HK-2 (cell line): ENCODE measurements around the gene ITGA3.

Experiments used
- DNase-seq: peaks from one replicate; pipeline ENCODE4 v3.0.0-alpha.2; 2018; ENCODE audit not compliant: unreplicated experiment

ITGA3 gene

GRCh38 chr17:50094753-50095619 is 39.1 kb downstream of the ITGA3 start, which contains the start of gene PDK2:
TSS of gene PDK2 (plus strand) at chr17:50095351. CDS start at chr17:50095436, 85 bp downstream.
- peak; percentile 95 for DNase-seq

GRCh38 chr17:50095626-50096037 is 39.7 kb downstream of the ITGA3 start:
- no peak for DNase-seq

- DNase-seq = no peak
Measured at GRCh38 chr17:50096092-50096491, 40.2 kb downstream of the ITGA3 start.

- DNase-seq = no peak
Measured at GRCh38 chr17:50096758-50097157, 40.8 kb downstream of the ITGA3 start.

GRCh38 chr17:50097455-50097854 is 41.5 kb downstream of the ITGA3 start:
- DNase-seq = no peak

- DNase-seq = no peak
Measured at GRCh38 chr17:50097926-50098325, 42.0 kb downstream of the ITGA3 start.

GRCh38 chr17:50098583-50098982 is 42.7 kb downstream of the ITGA3 start:
- DNase-seq = no peak

GRCh38 chr17:50099003-50099402 is 43.1 kb downstream of the ITGA3 start:
- DNase-seq = no peak

GRCh38 chr17:50100480-50100883 is 44.6 kb downstream of the ITGA3 start:
- no peak for DNase-seq

GRCh38 chr17:50100921-50101345 is 45.0 kb downstream of the ITGA3 start:
- no peak for DNase-seq

GRCh38 chr17:50101346-50102163 is 45.6 kb downstream of the ITGA3 start:
- DNase-seq = no peak

- DNase-seq = peak; percentile 73
Measured at GRCh38 chr17:50102164-50102991, 46.5 kb downstream of the ITGA3 start.

- no peak for DNase-seq
Measured at GRCh38 chr17:50103252-50103651, 47.3 kb downstream of the ITGA3 start.

GRCh38 chr17:50103941-50104340 is 48.0 kb downstream of the ITGA3 start:
- no peak for DNase-seq

- no peak for DNase-seq
Measured at GRCh38 chr17:50105811-50106210, 49.9 kb downstream of the ITGA3 start.

GRCh38 chr17:50106393-50107131 is 50.7 kb downstream of the ITGA3 start:
- no peak for DNase-seq

- DNase-seq = no peak
Measured at GRCh38 chr17:50107790-50108414, 52.0 kb downstream of the ITGA3 start.

GRCh38 chr17:50108556-50108955 is 52.6 kb downstream of the ITGA3 start:
- no peak for DNase-seq

- DNase-seq = no peak
Measured at GRCh38 chr17:50109207-50109606, 53.3 kb downstream of the ITGA3 start.

- DNase-seq = no peak
Measured at GRCh38 chr17:50109785-50110184, 53.9 kb downstream of the ITGA3 start.
